ENCODE measurements around the gene ONECUT3.

The ONECUT3 gene

DNA sequence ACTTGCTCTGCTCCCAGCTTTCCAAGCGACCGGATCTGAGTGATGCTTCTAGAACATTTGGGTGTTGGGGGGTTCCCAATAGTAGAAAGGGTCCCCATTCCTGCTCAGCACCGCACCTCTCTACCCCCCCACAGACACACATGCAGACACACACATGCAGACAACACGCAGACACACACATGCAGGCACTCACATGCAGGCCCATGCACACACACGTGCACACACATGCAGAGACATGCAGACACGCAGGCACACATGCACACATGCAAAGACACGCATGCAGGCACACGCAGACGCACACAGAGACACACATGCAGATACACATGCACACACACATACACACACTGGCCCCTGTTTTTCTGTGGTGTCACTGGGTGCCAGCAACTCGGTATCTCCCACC is 23.8 kb downstream of the ONECUT3 start:
- Histone ChIP-seq H3K9me3 (ENCODE audit: low read length) (no peaks in the 10 kb centered on the region), H3K27me3 (ENCODE audit: control insufficient read depth in 1 of 2, insufficient read depth in 2 of 2, low read length in 2 of 2) (peaks cover 15 to 83% of the 10 kb centered on the region in 2 donors), H3K27ac (ENCODE audit: low read depth, low read length) (no peak overlapping the region)

GRCh38 chr19:1779574-1779973 is 26.3 kb downstream of the ONECUT3 start:
- no peak overlapping the region for H3K4me3 ChIP-seq (ENCODE audit: low read depth in 1 of 2, low read length in 2 of 2)
- H3K9me3 ChIP-seq (ENCODE audit: low read length), result no peaks in the 10 kb centered on the region
- H3K4me1 ChIP-seq (ENCODE audit: insufficient read depth, low read length), result no peaks in the 10 kb centered on the region
- H3K9ac ChIP-seq (ENCODE audit: low read length), result no peak overlapping the region
- H3K27me3 ChIP-seq (ENCODE audit: control insufficient read depth in 1 of 2, insufficient read depth in 2 of 2, low read length in 2 of 2), result peaks cover 19 to 77% of the 10 kb centered on the region in 2 donors
- no peak overlapping the region for H3K27ac ChIP-seq (ENCODE audit: low read depth, low read length)
- no peaks in the 10 kb centered on the region for H3K36me3 ChIP-seq (ENCODE audit: insufficient read depth, low read length)

More for the DNA sequence above, 23.8 kb downstream of the ONECUT3 start:
- Histone ChIP-seq H3K4me3 (ENCODE audit: low read depth in 1 of 2, low read length in 2 of 2) (no peak overlapping the region), H3K9ac (ENCODE audit: low read length) (no peak overlapping the region), H3K4me1 (ENCODE audit: insufficient read depth, low read length) (no peaks in the 10 kb centered on the region), H3K36me3 (ENCODE audit: insufficient read depth, low read length) (no peaks in the 10 kb centered on the region)

- peaks cover 19 to 68% of the 10 kb centered on the region in 2 donors for H3K27me3 ChIP-seq (ENCODE audit: control insufficient read depth in 1 of 2, insufficient read depth in 2 of 2, low read length in 2 of 2)
- H3K9me3 ChIP-seq (ENCODE audit: low read length), result no peaks in the 10 kb centered on the region
- no peak overlapping the region for H3K9ac ChIP-seq (ENCODE audit: low read length)
Measured at GRCh38 chr19:1780272-1780958, 27.1 kb downstream of the ONECUT3 start.

DNA sequence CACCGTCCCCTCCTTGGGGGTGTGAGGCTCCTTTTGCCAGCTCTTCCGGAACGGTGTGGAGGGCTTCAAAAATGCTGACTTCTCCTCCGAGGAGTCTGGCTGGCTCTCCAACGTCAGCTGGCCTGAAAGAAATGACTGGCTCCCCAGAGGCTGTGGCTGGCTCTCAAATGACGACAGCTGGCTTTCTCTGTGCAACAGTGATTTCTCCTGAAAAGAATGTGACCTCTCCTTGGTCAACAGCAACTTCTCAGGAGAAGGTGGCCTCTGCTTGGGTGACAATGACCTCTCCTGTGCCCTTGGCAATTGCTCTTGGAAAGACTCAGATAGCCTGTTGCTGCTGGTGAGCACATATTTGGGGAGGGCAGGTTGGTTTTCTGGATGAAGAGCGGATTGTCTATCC is 29.2 kb downstream of the ONECUT3 start:
- peaks cover 9 to 51% of the 10 kb centered on the region in 2 donors for H3K27me3 ChIP-seq (ENCODE audit: control insufficient read depth in 1 of 2, insufficient read depth in 2 of 2, low read length in 2 of 2)

More at GRCh38 chr19:1780272-1780958, 27.1 kb downstream of the ONECUT3 start:
- Histone ChIP-seq H3K27ac (ENCODE audit: low read depth, low read length) (no peak overlapping the region), H3K4me3 (ENCODE audit: low read depth in 1 of 2, low read length in 2 of 2) (no peak overlapping the region), H3K36me3 (ENCODE audit: insufficient read depth, low read length) (no peaks in the 10 kb centered on the region), H3K4me1 (ENCODE audit: insufficient read depth, low read length) (no peaks in the 10 kb centered on the region)

GRCh38 chr19:1783354-1783753 is 30.0 kb downstream of the ONECUT3 start:
- H3K36me3 ChIP-seq (ENCODE audit: insufficient read depth, low read length), result no peaks in the 10 kb centered on the region
- no peak overlapping the region for H3K4me3 ChIP-seq (ENCODE audit: low read depth in 1 of 2, low read length in 2 of 2)
- no peak overlapping the region for H3K9ac ChIP-seq (ENCODE audit: low read length)
- no peak overlapping the region for H3K27ac ChIP-seq (ENCODE audit: low read depth, low read length)
- peaks cover 7 to 48% of the 10 kb centered on the region in 2 donors for H3K27me3 ChIP-seq (ENCODE audit: control insufficient read depth in 1 of 2, insufficient read depth in 2 of 2, low read length in 2 of 2)
- H3K4me1 ChIP-seq (ENCODE audit: insufficient read depth, low read length), result no peaks in the 10 kb centered on the region
- no peaks in the 10 kb centered on the region for H3K9me3 ChIP-seq (ENCODE audit: low read length)

More for the DNA sequence above, 29.2 kb downstream of the ONECUT3 start:
- H3K36me3 ChIP-seq (ENCODE audit: insufficient read depth, low read length), result no peaks in the 10 kb centered on the region
- H3K4me1 ChIP-seq (ENCODE audit: insufficient read depth, low read length), result no peaks in the 10 kb centered on the region
- no peak overlapping the region for H3K4me3 ChIP-seq (ENCODE audit: low read depth in 1 of 2, low read length in 2 of 2)
- H3K9me3 ChIP-seq (ENCODE audit: low read length), result no peaks in the 10 kb centered on the region
- H3K27ac ChIP-seq (ENCODE audit: low read depth, low read length), result no peak overlapping the region
- H3K9ac ChIP-seq (ENCODE audit: low read length), result no peak overlapping the region

GRCh38 chr19:1783874-1784273 is 30.6 kb downstream of the ONECUT3 start:
- Histone ChIP-seq H3K36me3 (ENCODE audit: insufficient read depth, low read length) (no peaks in the 10 kb centered on the region), H3K9me3 (ENCODE audit: low read length) (no peaks in the 10 kb centered on the region), H3K27ac (ENCODE audit: low read depth, low read length) (no peak overlapping the region), H3K27me3 (ENCODE audit: control insufficient read depth in 1 of 2, insufficient read depth in 2 of 2, low read length in 2 of 2) (peaks cover 5 to 48% of the 10 kb centered on the region in 2 donors), H3K9ac (ENCODE audit: low read length) (no peak overlapping the region), H3K4me3 (ENCODE audit: low read depth in 1 of 2, low read length in 2 of 2) (no peak overlapping the region), H3K4me1 (ENCODE audit: insufficient read depth, low read length) (no peaks in the 10 kb centered on the region)

DNA sequence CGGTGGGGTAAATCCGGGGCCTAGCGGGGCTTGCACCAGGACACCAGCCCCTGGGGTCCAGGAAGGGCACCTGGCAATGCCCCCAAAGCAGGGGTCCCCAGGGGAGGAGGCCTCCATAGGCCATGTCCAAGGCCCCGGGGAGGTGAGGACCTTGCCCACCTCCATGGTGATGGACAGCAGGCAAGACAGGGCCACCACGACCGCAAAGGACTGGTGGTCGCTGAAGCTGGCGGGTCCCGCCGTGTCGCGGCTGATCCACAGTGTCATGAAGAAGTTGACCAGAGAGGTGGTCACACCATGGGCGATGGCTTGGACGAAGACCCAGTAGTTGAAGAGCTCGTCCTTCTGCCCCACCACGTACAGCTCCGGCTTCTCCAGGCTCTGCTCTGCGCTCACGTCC is 32.0 kb downstream of the ONECUT3 start:
- H3K4me3 ChIP-seq (ENCODE audit: low read depth in 1 of 2, low read length in 2 of 2), result no peak overlapping the region
- H3K36me3 ChIP-seq (ENCODE audit: insufficient read depth, low read length), result no peaks in the 10 kb centered on the region
- no peak overlapping the region for H3K27ac ChIP-seq (ENCODE audit: low read depth, low read length)
- H3K9me3 ChIP-seq (ENCODE audit: low read length), result no peaks in the 10 kb centered on the region
- no peak overlapping the region for H3K9ac ChIP-seq (ENCODE audit: low read length)
- H3K4me1 ChIP-seq (ENCODE audit: insufficient read depth, low read length), result no peaks in the 10 kb centered on the region
- peaks cover 5 to 42% of the 10 kb centered on the region in 2 donors for H3K27me3 ChIP-seq (ENCODE audit: control insufficient read depth in 1 of 2, insufficient read depth in 2 of 2, low read length in 2 of 2)

GRCh38 chr19:1786668-1787067 is 33.4 kb downstream of the ONECUT3 start:
- H3K4me3 ChIP-seq (ENCODE audit: low read depth in 1 of 2, low read length in 2 of 2), result no peak overlapping the region
- peaks cover 5 to 36% of the 10 kb centered on the region in 2 donors for H3K27me3 ChIP-seq (ENCODE audit: control insufficient read depth in 1 of 2, insufficient read depth in 2 of 2, low read length in 2 of 2)
- H3K9ac ChIP-seq (ENCODE audit: low read length), result no peak overlapping the region
- no peaks in the 10 kb centered on the region for H3K36me3 ChIP-seq (ENCODE audit: insufficient read depth, low read length)
- no peak overlapping the region for H3K27ac ChIP-seq (ENCODE audit: low read depth, low read length)
- H3K9me3 ChIP-seq (ENCODE audit: low read length), result no peaks in the 10 kb centered on the region
- H3K4me1 ChIP-seq (ENCODE audit: insufficient read depth, low read length), result no peaks in the 10 kb centered on the region

GRCh38 chr19:1787116-1787515 is 33.8 kb downstream of the ONECUT3 start:
- no peaks in the 10 kb centered on the region for H3K36me3 ChIP-seq (ENCODE audit: insufficient read depth, low read length)
- no peak overlapping the region for H3K4me3 ChIP-seq (ENCODE audit: low read depth in 1 of 2, low read length in 2 of 2)
- no peak overlapping the region for H3K9ac ChIP-seq (ENCODE audit: low read length)
- H3K9me3 ChIP-seq (ENCODE audit: low read length), result no peaks in the 10 kb centered on the region
- H3K27ac ChIP-seq (ENCODE audit: low read depth, low read length), result no peak overlapping the region
- no peaks in the 10 kb centered on the region for H3K4me1 ChIP-seq (ENCODE audit: insufficient read depth, low read length)
- H3K27me3 ChIP-seq (ENCODE audit: control insufficient read depth in 1 of 2, insufficient read depth in 2 of 2, low read length in 2 of 2), result peaks cover 4 to 36% of the 10 kb centered on the region in 2 donors

DNA sequence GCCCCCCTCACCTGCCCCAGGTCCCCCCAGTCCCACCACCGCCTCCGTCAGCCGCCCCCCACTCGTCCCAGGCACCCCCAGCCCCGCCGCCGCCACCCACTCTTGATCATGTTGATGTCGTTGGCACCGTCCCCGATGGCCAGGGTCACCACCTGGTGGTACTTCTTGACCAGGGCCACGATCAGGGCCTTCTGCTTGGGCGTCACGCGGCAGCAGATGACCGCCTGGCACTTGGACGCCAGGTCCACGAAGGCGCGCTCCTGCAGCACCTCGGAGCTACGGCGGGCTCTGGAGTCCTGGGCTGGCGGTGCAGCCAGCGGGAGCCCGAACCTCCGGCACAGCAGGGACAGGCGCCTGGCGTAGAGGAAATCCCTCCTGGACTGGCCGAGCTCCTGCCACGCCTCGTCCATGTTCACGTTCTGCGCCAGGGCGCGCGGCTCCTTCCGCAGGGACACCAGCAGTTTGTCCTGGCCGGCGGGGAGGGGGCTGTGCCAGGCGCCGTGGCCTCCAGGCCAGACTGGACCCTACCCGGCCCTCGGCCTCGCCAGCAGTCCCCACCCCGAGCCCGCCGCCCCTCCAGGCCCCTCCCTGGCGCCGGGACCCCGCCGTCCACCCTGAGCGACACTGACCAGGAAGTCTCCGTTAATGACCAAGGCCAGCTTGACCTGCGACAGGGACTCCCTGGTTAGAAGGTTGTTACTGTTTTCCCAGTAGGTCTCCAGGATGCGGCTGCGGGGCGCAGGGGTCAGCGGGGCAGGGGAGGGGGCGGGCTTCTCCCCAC is 36.1 kb downstream of the ONECUT3 start:
- no peak overlapping the region for H3K4me3 ChIP-seq (ENCODE audit: low read depth in 1 of 2, low read length in 2 of 2)
- peaks cover 0 to 32% of the 10 kb centered on the region in 2 donors for H3K27me3 ChIP-seq (ENCODE audit: control insufficient read depth in 1 of 2, insufficient read depth in 2 of 2, low read length in 2 of 2)

DNA sequence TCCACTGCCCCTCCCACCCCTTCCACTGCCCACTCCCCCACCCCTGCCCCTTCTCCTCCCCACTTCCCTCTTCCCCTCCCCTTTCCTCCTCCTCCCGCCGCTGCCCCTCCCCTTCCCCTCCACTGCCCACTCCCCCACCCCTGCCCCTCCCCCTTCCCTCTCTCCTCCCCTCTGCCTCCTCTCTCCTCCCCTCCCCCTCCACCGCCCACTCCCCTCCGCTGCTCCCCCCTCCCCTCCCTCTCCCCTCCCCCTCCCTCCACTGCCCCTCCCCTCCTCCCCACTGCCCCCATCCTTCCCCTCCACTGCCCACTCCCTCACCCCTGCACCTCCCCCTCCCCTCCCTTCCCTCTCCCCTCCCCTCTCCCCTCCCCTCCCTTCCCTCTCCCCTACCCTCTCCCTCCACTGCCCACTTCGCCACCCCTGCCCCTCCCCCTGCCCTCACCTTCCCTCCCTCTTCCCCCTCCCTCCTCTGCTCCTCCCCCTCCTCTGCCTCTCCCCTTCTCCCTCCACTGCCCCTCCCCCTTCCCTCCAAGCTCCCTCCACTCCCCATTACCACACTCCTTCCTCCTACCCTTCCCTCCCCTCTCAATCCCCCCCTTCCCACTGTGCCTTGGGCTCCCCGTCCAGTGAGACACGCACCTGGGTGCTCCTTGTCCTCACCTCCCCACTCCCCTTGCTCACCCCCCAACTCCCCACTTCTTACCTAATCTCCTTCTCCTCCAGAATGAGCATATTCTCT is 36.9 kb downstream of the ONECUT3 start:
- H3K4me1 ChIP-seq (ENCODE audit: insufficient read depth, low read length), result no peaks in the 10 kb centered on the region
- H3K4me3 ChIP-seq (ENCODE audit: low read depth in 1 of 2, low read length in 2 of 2), result no peak overlapping the region
- no peaks in the 10 kb centered on the region for H3K36me3 ChIP-seq (ENCODE audit: insufficient read depth, low read length)
- H3K27me3 ChIP-seq (ENCODE audit: control insufficient read depth in 1 of 2, insufficient read depth in 2 of 2, low read length in 2 of 2), result peaks cover 0 to 33% of the 10 kb centered on the region in 2 donors
- no peak overlapping the region for H3K27ac ChIP-seq (ENCODE audit: low read depth, low read length)
- H3K9me3 ChIP-seq (ENCODE audit: low read length), result no peaks in the 10 kb centered on the region
- H3K9ac ChIP-seq (ENCODE audit: low read length), result no peak overlapping the region

More for the DNA sequence above, 36.1 kb downstream of the ONECUT3 start:
- Histone ChIP-seq H3K9ac (ENCODE audit: low read length) (no peak overlapping the region), H3K27ac (ENCODE audit: low read depth, low read length) (no peak overlapping the region), H3K9me3 (ENCODE audit: low read length) (no peaks in the 10 kb centered on the region), H3K36me3 (ENCODE audit: insufficient read depth, low read length) (no peaks in the 10 kb centered on the region), H3K4me1 (ENCODE audit: insufficient read depth, low read length) (no peaks in the 10 kb centered on the region)
